K562 (cell line): ENCODE measurements around the gene PCP4L1. TPM values are rescaled to one million over a fixed set of nuclear protein-coding genes. Genes with fewer than 3 reads are reported as not detected.

Source experiments
- ARID4B ChIP-seq: sonication (generic); formaldehyde crosslinking; IDR thresholded peaks from 2 replicates; pipeline ENCODE4 v1.8.0; 2022; ENCODE audit warnings: mild to moderate bottlenecking, missing genetic modification reagents
- MCM7 ChIP-seq, 2 experiments: fragments of 450-650 bp; IDR thresholded peaks; 2 replicates each; pipeline ENCODE4 v1.6.1; 2016 to 2018
- SIX5 ChIP-seq, 2 experiments: IDR thresholded peaks; 2 replicates each; pipeline ENCODE4 v1.6.1; 2011; ENCODE audit warnings: low read length in 2 of 2, borderline replicate concordance in 1 of 2, low read depth in 1 of 2, mild to moderate bottlenecking in 1 of 2, moderate library complexity in 1 of 2; ENCODE audit not compliant: insufficient read depth in 1 of 2
- ZNF175 ChIP-seq: fragments of 200-800 bp; sonication (Bioruptor generic); IDR thresholded peaks from 2 replicates; pipeline ENCODE4 v1.6.1; 2016; ENCODE audit warnings: low read depth, mild to moderate bottlenecking, missing genetic modification characterization, missing compliant biosample characterization
- ZNF318 ChIP-seq, 2 experiments: fragments of 450-650 bp; IDR thresholded peaks; 2 replicates each; pipeline ENCODE4 v1.6.1; 2016; ENCODE audit warnings: mild to moderate bottlenecking in 2 of 2, borderline replicate concordance in 1 of 2, low read depth in 1 of 2, moderate library complexity in 1 of 2
- polyA plus RNA-seq, 8 experiments: library from polyadenylated mRNA; depleted of rRNA in 4 of 8; stranded (reverse) in 5 of 8; unstranded in 3 of 8; fragments of >200 nt; fragmentation: Nextera tagmentation in 2 of 8; fragmentation: Illumina TruSeq in 1 of 8; extraction: Ambion mirVana in 2 of 8; extraction: Trizol in 1 of 8; gene quantifications; 2 replicates each; pipeline versions ENCODE4 v1.2.1 to v1.2.3, GENCODE V29; 2011 to 2014; ENCODE audit warnings: inconsistent platforms in 1 of 8, missing spikeins in 1 of 8
- total RNA-seq, 7 experiments: library from RNA; depleted of rRNA in 6 of 7; stranded (reverse); fragments of >200 nt in 6 of 7; fragmentation: Illumina TruSeq in 2 of 7; extraction: Trizol in 2 of 7; gene quantifications; 2 replicates each; pipeline versions ENCODE4 v1.2.1 to v1.2.3, GENCODE V29; 2011 to 2021; ENCODE audit warnings: low replicate concordance in 1 of 7

Gene PCP4L1
- total and polyA plus RNA-seq, 9 of the 15 experiments (the other 6 are each of a cell fraction or from before 2014, with no cell fraction given) = not detected

GRCh38 chr1:161313554-161314200, 55.1 kb downstream of the PCP4L1 start (continued):
- no peak for TF ChIP-seq ZNF318 (IDR thresholded peaks at IDR 0.05; ENCODE audit: borderline replicate concordance in 1 of 2, low read depth in 1 of 2)
- no peak for TF ChIP-seq ARID4B (CRISPR knock-in tag)
- TF ChIP-seq MCM7 (IDR thresholded peaks at IDR 0.05) = no peak
- peak; percentile 70; the same call in 1 of the 2 replicates for TF ChIP-seq ZNF175 (CRISPR knock-in tag)
- TF ChIP-seq SIX5 (IDR thresholded peaks at IDR 0.05; ENCODE audit: borderline replicate concordance in 1 of 2, insufficient read depth in 1 of 2, low read depth in 1 of 2, low read length in 2 of 2) = no peak
